Smooth muscle cell (in vitro differentiated cells): ENCODE data around the gene AQP12A. TPM values are rescaled to one million over a fixed set of nuclear protein-coding genes. Genes with fewer than 3 reads are reported as not detected.

Experiments
- DNase-seq: peaks from one replicate; lab custom pipeline; 2025; ENCODE audit not compliant: unreplicated experiment; lab: John Stamatoyannopoulos, UW
- H2AFZ ChIP-seq: fragments of 200-600 bp; sonication (generic); 2 replicates; pipeline ENCODE4 v1.6.0; 2016; ENCODE audit warnings: antibody characterized with exemption, low read depth, mild to moderate bottlenecking
- H3F3A ChIP-seq: fragments of 200-600 bp; sonication (generic); 2 replicates; pipeline ENCODE4 v1.6.0; 2017; ENCODE audit warnings: antibody characterized with exemption, low read depth
- H3K27ac ChIP-seq: fragments of 200-600 bp; sonication (generic); 2 replicates; pipeline ENCODE4 v1.5.1; 2016; ENCODE audit warnings: low read depth, mild to moderate bottlenecking
- H3K27me3 ChIP-seq: fragments of 200-600 bp; sonication (generic); 2 replicates; pipeline ENCODE4 v1.6.1; 2016; ENCODE audit warnings: low read depth, mild to moderate bottlenecking
- H3K36me3 ChIP-seq: fragments of 200-600 bp; sonication (generic); 2 replicates; pipeline ENCODE4 v1.5.1; 2016; ENCODE audit warnings: low read depth
- H3K4me1 ChIP-seq: fragments of 200-600 bp; sonication (generic); 2 replicates; pipeline ENCODE4 v1.5.1; 2016; ENCODE audit warnings: low read depth
- H3K4me2 ChIP-seq: fragments of 200-600 bp; sonication (generic); 2 replicates; pipeline ENCODE4 v1.6.0; 2016; ENCODE audit warnings: mild to moderate bottlenecking
- H3K4me3 ChIP-seq: fragments of 200-600 bp; sonication (generic); 2 replicates; pipeline ENCODE4 v1.5.1; 2016; ENCODE audit warnings: mild to moderate bottlenecking
- H3K79me2 ChIP-seq: fragments of 200-600 bp; sonication (generic); 2 replicates; pipeline ENCODE4 v1.6.0; 2016; ENCODE audit warnings: low read depth, mild to moderate bottlenecking
- H3K9ac ChIP-seq: fragments of 200-600 bp; sonication (generic); 2 replicates; pipeline ENCODE4 v1.6.0; 2016; ENCODE audit warnings: low read depth
- H3K9me3 ChIP-seq: fragments of 200-600 bp; sonication (generic); replicated peaks from 2 replicates; pipeline ENCODE4 v1.5.1; 2016; ENCODE audit warnings: low read depth
- H4K20me1 ChIP-seq: fragments of 200-600 bp; sonication (generic); 2 replicates; pipeline ENCODE4 v1.6.0; 2016; ENCODE audit warnings: low read depth
- CTCF ChIP-seq: fragments of 200-600 bp; sonication (generic); IDR thresholded peaks from 2 replicates; pipeline ENCODE4 v1.5.1; 2017; ENCODE audit warnings: borderline replicate concordance, mild to moderate bottlenecking, antibody characterized with exemption; ENCODE audit not compliant: insufficient read depth, poor library complexity, severe bottlenecking
- whole genome bisulfite sequencing: methylation state at CpG from one replicate; pipeline ENCODE4 v1.1.7; 2016; ENCODE audit warnings: low lambda C conversion rate; 5-methylcytosine and 5-hydroxymethylcytosine counted together
- polyA plus RNA-seq: library from polyadenylated mRNA; unstranded; fragments of >200 nt; fragmentation: Nextera tagmentation; extraction: Ambion mirVana; gene quantifications from 2 replicates; pipeline ENCODE4 v1.2.1, GENCODE V29; 2016
- total RNA-seq: library from RNA; depleted of rRNA; stranded (reverse); fragments of >200 nt; gene quantifications from 2 replicates; pipeline ENCODE4 v1.2.3, GENCODE V29; 2014

AQP12A gene
- total and polyA plus RNA-seq, 2 experiments from 2014 or later: not detected

GRCh38 chr2:240643811-240644150, 47.9 kb upstream of the AQP12A start:
- H3K4me3 ChIP-seq: no peak overlapping the region
- no peaks in the 10 kb centered on the region for H3K79me2 ChIP-seq
- H3K9ac ChIP-seq: no peak overlapping the region
- no peak overlapping the region for H2AFZ ChIP-seq
- DNase-seq: no peak
- no peaks in the 10 kb centered on the region for H3F3A ChIP-seq
- H3K36me3 ChIP-seq: no peaks in the 10 kb centered on the region
- no peak overlapping the region for H3K27ac ChIP-seq
- H3K9me3 ChIP-seq: no peaks in the 10 kb centered on the region
- H4K20me1 ChIP-seq: no peaks in the 10 kb centered on the region
- peaks cover 13% of the 10 kb centered on the region for H3K27me3 ChIP-seq
- no peaks in the 10 kb centered on the region for H3K4me1 ChIP-seq
- TF ChIP-seq CTCF: no peak
- H3K4me2 ChIP-seq: no peak overlapping the region
- WGBS: 92% methylated on average over 15 of the region's 15 CpGs

DNA sequence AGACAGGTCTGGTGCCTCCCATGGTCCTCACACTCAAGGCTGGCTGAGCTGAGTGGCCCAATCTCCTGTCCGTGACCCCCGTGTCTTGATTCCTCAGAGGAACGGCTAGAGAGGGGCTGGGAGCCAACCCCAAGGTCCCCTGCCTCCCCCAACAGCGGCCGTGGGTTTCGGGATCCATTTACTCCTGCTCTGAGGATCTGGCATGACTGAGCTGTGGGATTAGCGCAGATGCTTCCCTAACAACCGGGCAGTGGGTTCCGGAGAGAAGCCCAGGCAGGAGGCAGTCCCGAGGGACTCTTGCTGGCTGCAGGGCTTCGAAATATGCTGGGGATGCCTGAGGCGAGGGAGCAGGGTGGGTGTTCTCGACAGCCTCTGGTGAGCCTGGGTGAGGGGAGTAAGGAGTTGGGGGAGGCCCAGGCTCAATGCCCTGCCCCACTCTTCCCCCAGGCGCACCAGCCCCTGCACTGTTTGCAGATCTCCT, 47.5 kb upstream of the AQP12A start:
- DNase-seq: no peak
- 86% methylated on average over 13 of the region's 14 CpGs for WGBS
- no peaks in the 10 kb centered on the region for H3K79me2 ChIP-seq

DNA sequence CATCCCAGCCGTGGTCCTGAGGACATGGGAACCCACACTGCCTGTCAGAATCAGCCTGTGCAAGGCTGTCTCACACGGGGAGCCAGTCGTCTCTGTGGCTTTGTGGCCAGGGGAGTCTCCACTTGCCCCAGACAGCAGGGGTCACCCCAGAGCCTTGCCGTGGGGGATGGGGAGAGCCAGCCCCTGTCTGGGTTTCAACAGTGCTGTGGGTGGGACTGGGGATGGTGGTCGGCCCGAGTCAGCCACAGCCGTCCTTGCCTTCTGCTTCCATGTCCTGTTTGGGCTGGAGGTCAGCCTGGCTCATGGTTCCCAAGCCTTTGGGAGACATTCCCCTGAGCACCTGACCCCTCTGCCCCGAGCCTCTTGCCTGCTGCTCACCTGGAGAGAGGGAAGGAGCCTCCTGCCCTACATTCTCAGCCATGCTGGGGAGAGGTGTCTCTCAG, 46.8 kb upstream of the AQP12A start:
- Histone ChIP-seq H3K79me2 (no peaks in the 10 kb centered on the region), H3K4me3 (no peak overlapping the region), H3K27me3 (peaks cover 21% of the 10 kb centered on the region), H2AFZ (no peak overlapping the region), H3K9me3 (no peaks in the 10 kb centered on the region), H4K20me1 (no peaks in the 10 kb centered on the region), H3K27ac (no peak overlapping the region), H3K36me3 (no peaks in the 10 kb centered on the region), H3K4me2 (no peak overlapping the region), H3K9ac (no peak overlapping the region), H3F3A (no peaks in the 10 kb centered on the region), H3K4me1 (peaks cover 6% of the 10 kb centered on the region)
- no peak for DNase-seq
- TF ChIP-seq CTCF: no peak
- WGBS: 83% methylated on average over 8 of the region's 8 CpGs

More for the DNA sequence above, 47.5 kb upstream of the AQP12A start:
- TF ChIP-seq CTCF: no peak
- no peaks in the 10 kb centered on the region for H3F3A ChIP-seq
- H3K9ac ChIP-seq: no peak overlapping the region
- no peak overlapping the region for H3K27ac ChIP-seq
- no peak overlapping the region for H3K4me2 ChIP-seq
- peaks cover 4% of the 10 kb centered on the region for H3K4me1 ChIP-seq
- no peak overlapping the region for H3K4me3 ChIP-seq
- H2AFZ ChIP-seq: no peak overlapping the region
- H3K36me3 ChIP-seq: no peaks in the 10 kb centered on the region
- peaks cover 17% of the 10 kb centered on the region for H3K27me3 ChIP-seq
- H4K20me1 ChIP-seq: no peaks in the 10 kb centered on the region
- no peaks in the 10 kb centered on the region for H3K9me3 ChIP-seq

DNA sequence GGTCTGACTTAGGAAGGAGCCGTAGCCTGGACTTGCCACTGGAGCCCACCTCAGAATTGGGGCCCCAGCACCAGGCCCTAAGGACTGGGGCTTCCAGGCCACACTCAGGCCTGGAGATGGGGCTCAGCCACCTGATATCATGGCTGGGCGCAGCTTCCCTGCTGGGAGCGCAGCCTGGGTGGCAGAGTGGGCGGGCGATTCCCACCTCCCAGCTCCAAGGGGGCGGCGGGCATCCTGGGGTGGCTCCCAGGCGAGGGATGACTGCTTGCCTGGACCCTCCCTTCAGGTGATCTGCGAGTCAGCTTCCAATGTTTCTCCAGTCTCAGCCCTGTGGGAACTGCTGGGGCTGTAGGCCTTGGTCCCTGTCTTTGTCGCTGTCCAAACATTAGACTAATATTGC, 46.3 kb upstream of the AQP12A start:
- no peak overlapping the region for H3K4me2 ChIP-seq
- H3K27ac ChIP-seq: no peak overlapping the region
- H3F3A ChIP-seq: no peaks in the 10 kb centered on the region
- no peak for DNase-seq
- no peak overlapping the region for H2AFZ ChIP-seq
- H3K4me1 ChIP-seq: peaks cover 6% of the 10 kb centered on the region
- 91% methylated on average over 10 of the region's 10 CpGs for WGBS
- H3K79me2 ChIP-seq: no peaks in the 10 kb centered on the region
- H4K20me1 ChIP-seq: no peaks in the 10 kb centered on the region
- no peak for TF ChIP-seq CTCF
- H3K27me3 ChIP-seq: peaks cover 21% of the 10 kb centered on the region
- no peak overlapping the region for H3K9ac ChIP-seq
- H3K4me3 ChIP-seq: no peak overlapping the region
- H3K9me3 ChIP-seq: no peaks in the 10 kb centered on the region
- H3K36me3 ChIP-seq: no peaks in the 10 kb centered on the region
